Amygdala (tissue), 56 donors: ENCODE data around the gene KLRF1.
A peak's percentile ranks its signal among the peaks of the same experiment; 100 is the strongest.

Experiments used
- DNase-seq, 56 donors: peaks; one replicate each; lab custom pipeline; 2025; lab: John Stamatoyannopoulos, UW

KLRF1 gene

DNA sequence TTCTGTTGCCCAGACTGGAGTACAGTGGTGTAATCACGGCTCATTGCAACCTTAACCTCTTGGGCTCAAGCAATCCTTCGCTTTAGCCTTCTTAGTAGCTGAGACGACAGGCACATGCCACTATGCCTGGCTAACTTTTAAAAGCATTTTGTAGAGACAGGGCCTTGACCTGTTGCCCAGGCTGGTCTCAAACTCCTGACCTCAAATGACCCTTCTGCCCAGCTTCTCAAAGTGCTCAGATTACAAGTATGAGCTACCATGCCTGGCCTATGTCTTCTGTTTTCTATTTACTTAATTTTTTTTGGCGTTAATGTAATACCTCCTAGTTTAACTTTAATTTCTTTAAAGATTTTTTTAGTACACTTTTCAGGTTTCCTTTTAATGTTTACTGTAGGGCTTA, 20.6 kb upstream of the KLRF1 start:
- DNase-seq, result no peak

DNA sequence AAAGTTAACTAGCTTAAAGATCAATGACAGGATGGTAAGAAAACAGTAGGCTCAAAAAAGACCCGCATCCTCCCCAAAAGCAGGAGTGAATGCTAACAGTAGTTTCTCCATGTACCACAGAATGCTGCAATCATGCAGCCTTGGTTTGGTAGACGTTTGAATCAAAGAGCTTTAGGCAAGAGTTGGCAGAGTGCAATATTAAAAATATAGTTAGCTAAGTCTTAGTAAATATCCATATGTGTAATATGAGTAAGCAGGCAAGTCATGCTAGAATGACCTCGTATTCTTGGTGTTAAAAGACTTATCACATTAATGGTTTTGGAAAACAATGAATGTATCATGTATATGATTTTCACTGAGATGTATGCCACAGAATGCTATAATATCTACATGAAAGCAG, 18.8 kb upstream of the KLRF1 start:
- DNase-seq, result no peak

DNA sequence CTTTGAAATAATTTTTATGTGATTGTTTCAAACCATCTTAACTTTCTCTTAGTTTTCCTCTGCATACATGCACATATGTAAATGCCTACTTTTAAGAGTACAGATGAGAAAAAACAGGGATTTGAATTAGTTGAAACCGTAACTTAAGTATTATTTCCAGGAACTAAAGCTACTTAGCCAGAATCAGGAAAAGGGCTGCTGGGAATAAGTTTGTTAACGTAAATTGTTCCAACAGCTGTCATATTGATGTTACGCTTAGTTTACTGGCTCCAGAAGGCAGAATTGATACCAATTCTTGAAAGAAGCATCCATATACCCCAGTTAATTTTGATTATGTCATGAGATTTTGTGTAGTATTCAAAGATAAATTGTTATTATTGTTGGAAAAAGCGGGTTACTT, 17.9 kb upstream of the KLRF1 start:
- DNase-seq, result no peak

DNA sequence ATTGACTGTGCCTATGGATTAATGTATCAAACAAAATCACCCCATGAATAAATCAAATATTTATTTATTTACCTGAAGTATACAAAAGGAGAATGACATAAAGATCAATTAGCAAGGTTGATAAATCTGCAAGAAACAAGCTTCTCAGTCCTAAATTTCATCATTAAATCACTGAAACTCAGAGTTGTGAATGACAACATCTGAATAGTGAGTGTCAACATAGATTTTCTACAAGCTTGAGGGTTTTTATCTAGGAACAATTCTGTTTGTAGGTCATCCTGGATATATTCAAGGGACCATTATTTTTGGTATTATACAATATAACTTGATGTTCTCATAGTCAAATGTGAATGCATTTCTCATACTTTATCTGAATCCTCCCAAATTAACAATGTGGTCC, 17.4 kb upstream of the KLRF1 start:
- no peak for DNase-seq

DNA sequence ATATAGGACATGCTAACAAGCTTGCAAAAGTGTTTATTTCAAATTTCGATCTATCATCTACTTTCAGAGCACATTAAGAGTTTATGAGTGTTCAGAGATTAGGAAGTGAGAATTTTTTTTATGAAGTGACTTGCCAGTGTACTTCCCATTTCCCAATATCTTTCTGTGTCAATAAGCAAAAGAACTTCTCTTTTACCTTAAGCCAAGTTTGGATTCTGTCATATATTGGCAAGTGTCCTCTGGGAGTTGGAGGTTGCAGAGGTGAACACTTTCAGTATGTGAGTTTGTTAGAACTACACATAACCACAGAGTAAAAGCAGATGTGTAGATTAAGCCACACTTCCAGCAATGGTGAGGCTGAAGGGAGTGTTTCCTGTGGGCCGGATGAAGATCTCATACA, 16.6 kb upstream of the KLRF1 start:
- DNase-seq, result no peak

DNA sequence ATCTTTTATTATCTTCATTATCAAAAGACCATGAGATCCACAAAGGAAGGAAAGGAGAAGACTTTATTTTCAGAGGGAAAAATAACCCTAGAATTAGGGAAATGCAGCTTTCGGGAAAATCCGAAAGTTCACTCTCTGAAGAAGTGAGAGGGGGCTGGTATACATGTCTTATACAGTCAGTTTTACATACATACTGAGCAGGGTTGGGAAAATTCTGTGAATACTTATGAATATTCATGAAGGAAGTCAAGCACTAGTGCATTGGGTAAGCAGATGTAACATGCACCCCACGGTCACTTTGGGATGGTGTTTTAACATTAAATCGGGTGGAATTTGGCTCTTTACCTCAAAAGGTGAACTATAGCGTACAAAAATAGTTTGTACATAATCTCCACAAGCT, 15.7 kb upstream of the KLRF1 start:
- DNase-seq, result no peak

DNA sequence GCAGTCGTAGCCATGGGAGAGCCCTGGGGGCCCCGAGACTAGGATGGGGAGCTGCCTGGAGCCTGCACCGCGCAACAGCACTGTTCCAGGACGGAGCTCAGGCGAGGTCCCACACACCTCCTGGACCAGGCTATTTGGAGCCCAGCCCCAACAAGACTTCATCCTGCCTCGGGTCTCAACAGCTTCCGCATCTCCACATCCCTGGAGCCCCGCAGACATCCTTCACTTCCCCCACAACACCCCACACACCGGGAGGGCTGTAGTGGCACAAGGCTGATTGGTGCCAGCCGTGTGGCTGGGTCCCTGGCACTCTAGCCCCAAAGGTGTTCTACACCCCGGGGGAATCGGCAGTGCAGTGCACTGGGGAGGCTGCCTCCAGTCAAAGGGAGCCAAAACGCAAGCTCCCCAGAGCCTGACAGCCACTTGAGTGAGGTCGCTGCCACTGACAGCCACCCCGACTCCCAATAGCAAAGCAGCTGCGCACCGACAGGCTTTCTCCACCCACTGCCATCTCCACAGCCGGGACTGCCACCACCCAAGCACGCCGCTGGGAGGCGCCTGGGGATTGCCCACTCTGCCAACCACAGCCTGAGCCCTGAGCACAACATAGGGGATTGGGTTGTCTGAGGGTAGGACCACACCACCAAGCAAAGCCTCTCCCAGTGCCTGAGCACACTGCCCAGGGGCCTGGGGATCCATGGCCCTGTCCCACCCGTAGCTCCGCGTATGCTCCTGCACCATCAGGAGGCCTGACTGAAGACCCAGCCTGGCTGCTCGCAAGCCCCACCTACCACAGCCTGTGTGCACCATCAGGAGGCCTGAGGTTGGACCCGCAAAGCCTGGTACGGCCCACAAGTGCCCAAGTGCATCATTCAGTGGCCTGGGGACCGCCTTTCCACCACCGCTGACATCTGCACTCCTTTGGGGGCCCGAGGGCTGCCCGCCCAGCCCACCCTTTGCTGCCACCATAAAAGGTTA, 13.2 kb upstream of the KLRF1 start:
- peak in 39 of 56 donors; percentile 2 to 74 (median 22) for DNase-seq

DNA sequence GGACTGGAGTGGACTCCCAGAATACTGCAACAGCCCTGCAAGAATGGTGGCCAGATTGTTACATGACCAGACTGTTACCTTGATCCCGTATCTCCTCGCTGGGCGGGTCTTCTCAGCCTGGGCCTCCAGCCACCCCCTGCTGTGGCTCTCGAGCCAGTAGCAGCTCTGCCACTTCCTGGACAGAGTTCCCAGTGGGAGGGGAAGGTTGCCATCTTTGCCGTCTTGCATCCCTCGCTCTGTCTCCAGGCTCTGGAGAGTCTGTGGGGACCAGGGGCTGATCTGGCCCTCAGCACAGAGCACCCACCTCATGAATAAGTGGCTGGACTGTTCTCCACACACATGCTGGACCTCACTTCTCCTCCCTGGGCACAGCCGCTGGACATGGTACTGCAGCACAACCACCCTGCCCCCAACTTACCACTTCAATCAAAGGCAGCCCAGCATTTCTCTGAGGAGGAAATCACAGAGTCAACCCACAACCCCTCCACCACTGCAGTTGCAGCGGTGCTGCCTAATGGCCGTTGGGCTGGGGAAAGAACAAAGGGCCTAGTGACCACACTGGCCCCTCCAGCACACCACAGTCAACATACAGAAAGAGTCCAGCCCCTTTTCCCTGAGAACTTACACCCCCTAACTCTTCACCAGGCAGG, 6.9 kb upstream of the KLRF1 start:
- no peak for DNase-seq

DNA sequence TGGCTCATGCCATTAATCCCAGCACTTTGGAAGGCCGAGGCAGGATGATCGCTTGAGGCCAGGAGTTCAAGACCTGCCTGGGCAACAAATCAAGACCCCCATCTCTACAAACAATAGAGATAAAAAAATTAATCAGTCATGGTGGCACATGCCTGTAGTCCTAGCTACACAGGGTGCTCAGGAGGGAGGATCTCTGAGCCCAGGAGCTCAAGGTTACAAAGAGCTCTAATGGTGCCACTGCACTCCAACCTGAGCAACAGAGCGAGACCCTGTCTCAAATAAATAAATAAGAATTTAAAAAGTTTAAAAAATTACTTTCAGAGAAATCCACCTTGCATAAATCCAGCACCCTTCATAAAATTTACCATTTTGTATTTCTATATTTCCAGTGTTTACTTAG, 2.2 kb downstream of the KLRF1 start:
- no peak for DNase-seq

DNA sequence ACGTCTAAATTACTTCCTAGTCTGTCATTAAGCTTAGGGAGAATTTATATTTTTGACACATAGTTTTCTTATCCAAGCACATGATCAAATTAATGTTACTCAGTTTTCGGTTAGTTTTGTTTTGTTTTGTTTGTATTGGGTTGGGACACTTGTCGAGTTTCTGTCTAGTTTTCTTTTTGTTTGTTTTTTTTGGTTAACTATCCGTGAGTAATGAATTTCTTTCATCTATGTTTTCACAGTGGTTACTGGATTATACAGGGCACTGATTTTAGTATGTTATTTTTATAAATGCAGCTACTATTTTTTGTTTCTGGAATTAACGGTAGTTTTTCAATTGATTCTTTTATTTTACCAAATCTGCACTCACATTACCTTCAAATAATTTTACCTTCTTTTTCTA, 2.7 kb downstream of the KLRF1 start:
- no peak for DNase-seq

DNA sequence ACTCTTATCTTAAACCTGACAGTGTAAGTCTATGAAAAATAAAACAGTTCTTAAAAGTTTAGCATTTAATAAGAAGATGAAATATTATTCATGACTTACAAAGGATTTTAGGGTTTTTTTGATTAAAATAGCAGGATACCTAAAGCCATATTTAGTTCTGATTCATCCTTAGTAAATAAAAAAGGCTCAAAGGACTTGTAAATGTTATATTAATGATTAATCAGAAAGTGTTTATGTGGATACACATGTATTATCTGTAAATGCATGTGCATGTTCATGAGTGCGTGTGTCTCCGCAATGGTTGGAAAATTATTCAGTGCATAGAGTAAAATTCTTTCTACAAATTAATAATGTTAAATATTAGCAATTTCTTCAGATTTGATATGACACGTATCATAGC, 4.4 kb downstream of the KLRF1 start:
- DNase-seq, result no peak

DNA sequence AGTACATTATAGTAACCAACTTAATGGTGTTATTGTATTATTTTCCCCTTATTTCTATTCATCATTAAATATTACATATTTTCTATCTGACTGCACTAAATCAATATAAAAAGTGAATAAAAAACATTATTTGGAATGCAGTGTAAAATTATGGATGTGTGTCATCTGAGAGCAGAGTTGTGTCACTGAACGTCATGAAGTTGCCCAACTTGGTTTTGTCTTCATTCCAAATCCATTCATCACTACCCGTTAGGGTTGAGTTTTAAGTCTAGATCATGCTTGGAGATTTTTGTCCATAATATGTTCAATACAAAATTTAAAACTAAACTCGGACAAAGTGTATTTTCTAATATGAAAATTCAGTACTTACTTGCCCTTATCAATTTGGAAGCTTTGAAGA, 16.1 kb downstream of the KLRF1 start:
- no peak for DNase-seq

DNA sequence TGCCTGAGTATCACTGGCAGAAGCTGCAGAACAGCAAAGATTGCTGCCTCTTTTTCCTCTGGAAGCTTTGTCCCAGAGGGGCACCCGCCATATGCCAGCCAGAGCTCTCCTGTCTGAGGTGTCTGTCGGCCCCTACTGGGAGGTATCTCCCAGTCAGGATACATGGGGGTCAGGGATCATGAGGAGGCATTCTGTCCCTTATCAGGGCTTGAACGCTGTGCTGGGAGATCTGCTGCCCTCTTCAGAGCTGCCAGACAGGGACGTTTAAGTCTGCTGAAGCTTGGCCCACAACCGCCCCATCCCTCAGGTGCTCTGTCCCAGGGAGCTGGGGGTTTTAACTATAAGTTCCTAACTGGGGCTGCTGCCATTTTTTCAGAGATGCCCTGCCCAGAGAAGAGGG, 21.6 kb downstream of the KLRF1 start:
- DNase-seq, result no peak

DNA sequence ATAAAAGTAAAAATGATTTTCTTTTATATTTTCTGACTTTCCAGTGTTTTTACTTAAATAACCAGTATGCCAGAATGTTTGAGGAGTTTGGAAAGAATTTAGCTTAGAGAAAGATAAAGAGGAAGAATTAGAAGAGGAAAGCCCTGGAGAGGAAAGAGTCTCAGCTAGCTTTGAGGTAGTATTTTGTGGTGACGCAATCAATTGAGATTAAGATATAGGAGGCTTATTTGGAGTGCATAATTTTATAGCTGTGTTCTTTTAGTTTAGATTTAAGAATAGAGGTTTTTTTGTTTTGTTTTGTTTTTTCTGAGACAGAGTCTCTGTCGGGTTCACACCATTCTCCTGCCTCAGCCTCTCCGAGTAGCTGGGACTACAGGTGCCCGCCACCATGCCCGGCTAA, 23.8 kb downstream of the KLRF1 start:
- no peak for DNase-seq

DNA sequence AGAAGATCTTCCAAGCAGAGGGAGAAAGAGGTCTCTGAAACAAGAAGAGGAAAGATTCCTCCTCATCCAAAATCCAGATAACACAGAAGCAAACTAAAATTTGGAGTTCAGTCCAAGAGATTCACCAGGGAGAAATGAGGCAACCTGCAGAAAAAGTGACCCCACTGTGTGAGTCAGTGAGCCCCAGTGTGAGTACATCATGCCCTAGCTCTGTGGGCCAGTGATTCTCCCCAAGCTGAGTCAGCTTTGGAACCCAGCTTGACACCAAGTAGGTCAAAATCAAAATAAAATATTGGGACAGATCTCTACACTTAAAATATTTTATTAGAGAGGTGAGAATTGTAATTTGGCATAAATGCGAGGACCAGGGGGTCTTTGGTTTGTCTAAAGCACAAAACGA, 24.6 kb downstream of the KLRF1 start:
- DNase-seq, result no peak

DNA sequence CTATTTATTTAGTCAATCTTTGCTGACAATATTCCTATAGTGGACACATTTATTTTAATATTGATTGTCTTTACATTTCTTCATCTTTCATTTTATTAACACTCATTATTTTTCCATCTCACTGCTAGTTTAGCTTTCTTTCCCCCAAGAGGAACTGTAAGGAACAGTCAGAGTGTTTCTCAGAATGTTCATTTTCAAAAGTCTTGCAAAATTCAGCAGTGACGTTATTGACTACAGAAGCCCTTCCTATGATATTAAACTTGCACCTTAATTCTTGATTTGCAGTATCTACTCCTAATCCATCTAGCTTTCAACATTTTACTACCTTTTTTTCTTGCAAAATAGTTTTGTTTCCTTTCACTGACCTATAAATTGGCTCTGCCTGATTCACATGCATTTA, 28.9 kb downstream of the KLRF1 start:
- no peak for DNase-seq

DNA sequence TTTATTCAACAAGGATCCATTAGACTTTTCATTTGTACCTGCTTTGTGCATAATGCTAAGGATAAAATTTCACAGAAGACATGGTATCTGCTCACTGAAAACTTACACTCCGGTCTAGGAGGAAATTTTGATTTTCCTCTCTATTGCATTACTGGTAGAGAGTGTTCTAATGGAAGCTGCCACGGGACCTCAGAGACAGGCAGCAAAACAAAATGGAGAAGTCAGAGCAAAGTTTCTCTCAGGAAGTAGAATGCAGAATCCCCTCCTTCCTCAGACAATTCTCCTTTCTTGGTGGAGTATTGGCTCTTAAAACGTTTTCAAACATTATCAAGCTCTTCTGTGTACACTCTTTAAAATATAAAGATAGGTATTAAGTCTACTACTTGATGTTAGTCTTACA, 29.6 kb downstream of the KLRF1 start:
- no peak for DNase-seq

DNA sequence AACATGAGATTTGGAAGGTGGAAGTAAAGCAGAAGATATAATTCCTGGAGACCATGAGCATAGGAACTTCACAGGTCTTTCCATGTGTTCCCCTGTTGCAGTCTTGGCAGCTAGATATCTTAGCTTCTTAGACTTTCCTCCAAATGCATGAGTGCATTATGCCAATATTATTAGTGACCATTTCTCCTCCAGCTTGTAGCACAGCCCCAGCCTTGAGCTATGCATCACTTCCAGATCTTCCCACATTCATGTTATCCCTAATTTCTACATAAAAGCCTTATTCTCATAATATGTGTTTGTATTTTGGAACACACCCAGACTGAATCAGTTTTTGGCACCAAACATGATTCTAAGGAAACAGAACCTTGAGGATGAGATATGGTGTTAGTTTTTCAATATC, 30.9 kb downstream of the KLRF1 start:
- no peak for DNase-seq

DNA sequence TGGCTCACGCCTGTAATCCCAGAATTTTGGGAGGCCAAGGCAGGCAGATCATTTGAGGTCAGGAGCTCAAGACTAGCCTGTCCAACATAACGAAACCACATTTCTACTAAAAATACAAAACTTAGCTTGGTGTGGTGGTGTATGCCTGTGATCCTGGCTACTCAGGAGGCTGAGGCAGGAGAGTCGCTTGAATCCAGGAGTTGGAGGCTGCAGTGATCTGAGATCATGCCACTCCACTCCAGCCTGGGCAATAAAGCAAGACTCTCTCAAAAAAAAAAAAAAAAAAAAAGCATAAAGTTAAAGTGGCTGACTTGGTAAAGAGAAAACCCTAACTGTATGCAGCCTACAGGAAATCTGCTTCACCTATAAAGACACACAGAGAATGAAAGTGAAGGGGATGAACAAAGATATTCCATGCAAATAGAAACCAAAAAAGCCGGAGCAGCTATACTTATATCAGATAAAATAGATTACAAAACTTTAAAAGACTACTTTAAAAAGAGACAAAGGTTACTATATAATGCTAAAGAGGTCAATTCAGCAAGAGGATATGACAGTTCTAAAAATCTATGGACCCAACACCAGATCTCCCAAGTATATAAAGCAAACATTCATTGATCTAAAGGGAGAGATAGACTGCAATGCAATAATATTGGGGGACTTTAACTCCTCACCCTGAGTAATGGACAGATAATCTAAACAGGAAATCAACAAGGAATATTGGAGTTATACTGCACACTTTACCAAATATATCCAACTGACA, 37.8 kb downstream of the KLRF1 start:
- DNase-seq, result no peak

DNA sequence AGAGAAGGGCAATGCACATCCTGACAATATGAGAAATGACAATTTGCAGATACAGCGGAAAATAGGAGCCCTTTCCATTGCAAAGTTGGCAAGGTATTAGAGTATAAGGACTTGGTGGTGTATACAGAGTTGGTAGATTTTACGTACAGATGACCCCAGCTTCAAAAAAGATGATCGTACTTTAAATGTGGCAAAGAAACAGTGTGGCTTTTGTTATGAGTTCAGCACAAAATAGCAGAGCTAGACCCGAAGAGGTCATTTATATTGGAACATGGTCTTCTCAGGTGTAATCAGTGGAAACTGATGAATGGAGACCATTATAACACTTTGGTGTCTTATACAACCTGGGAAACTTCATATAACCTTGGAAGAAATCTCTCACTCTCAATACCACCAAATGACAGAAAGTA, 39.6 kb downstream of the KLRF1 start:
- no peak for DNase-seq

DNA sequence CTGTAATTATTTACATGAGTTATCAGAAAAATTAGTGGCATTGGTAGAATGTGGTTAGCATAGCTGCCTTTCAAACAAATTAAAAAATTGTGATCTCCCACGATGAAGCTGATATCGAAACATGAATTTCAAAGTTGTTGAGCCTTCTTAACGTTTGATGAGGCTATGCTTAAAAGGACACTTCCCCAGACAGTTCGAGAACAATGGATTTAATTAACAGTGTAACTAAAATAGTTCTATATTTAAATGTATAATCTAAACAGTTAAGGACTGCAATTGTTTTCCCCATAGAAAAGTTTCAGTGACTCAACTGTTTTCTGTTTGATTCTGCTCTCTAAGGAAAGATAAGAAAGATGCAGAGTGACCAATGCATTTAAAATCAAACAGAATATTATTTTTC, 40.2 kb downstream of the KLRF1 start:
- DNase-seq, result no peak
